Fibroblast of skin of right biceps (primary cell): ENCODE measurements around the gene TMEM170B.
"Not testable (repeated sequence)": the region's sequence is repeated elsewhere in the genome, so short reads cannot be mapped to it uniquely, and the experiment has no call there.

Experiments used
- DNase-seq: peaks from one replicate; pipeline ENCODE4 v3.0.0-alpha.2; 2013

TMEM170B gene

GRCh38 chr6:11532097-11532496 lies 5.5 kb upstream of the TMEM170B start:
- no peak for DNase-seq

- no peak for DNase-seq
Measured at GRCh38 chr6:11534561-11534960, 3.0 kb upstream of the TMEM170B start.

- DNase-seq, result peak; percentile 42
Measured at GRCh38 chr6:11535801-11536230, 1.7 kb upstream of the TMEM170B start.

GRCh38 chr6:11536795-11537194 lies 754 bp upstream of the TMEM170B start:
- DNase-seq, result no peak

- no peak for DNase-seq
Measured at GRCh38 chr6:11538052-11538818, 686 bp downstream of the TMEM170B start.

GRCh38 chr6:11538819-11539468 lies 1.4 kb downstream of the TMEM170B start:
- DNase-seq, result no peak

- no peak for DNase-seq
Measured at GRCh38 chr6:11542863-11543262, 5.3 kb downstream of the TMEM170B start.

GRCh38 chr6:11543919-11544518 lies 6.5 kb downstream of the TMEM170B start:
- DNase-seq, result no peak

- DNase-seq, result not testable (repeated sequence)
Measured at GRCh38 chr6:11547846-11548245, 10.3 kb downstream of the TMEM170B start.

- not testable (repeated sequence) for DNase-seq
Measured at GRCh38 chr6:11548578-11548977, 11.0 kb downstream of the TMEM170B start.

GRCh38 chr6:11551053-11551452 lies 13.5 kb downstream of the TMEM170B start:
- no peak for DNase-seq

GRCh38 chr6:11552442-11552841 lies 14.9 kb downstream of the TMEM170B start:
- no peak for DNase-seq

- no peak for DNase-seq
Measured at GRCh38 chr6:11553824-11554223, 16.3 kb downstream of the TMEM170B start.

GRCh38 chr6:11556309-11556708 lies 18.8 kb downstream of the TMEM170B start:
- DNase-seq, result no peak

- no peak for DNase-seq
Measured at GRCh38 chr6:11563793-11564192, 26.2 kb downstream of the TMEM170B start.

- no peak for DNase-seq
Measured at GRCh38 chr6:11566609-11567008, 29.1 kb downstream of the TMEM170B start.

GRCh38 chr6:11571073-11571472 lies 33.5 kb downstream of the TMEM170B start:
- no peak for DNase-seq

GRCh38 chr6:11575408-11576033 lies 38.0 kb downstream of the TMEM170B start:
- DNase-seq, result peak; percentile 68

- DNase-seq, result no peak
Measured at GRCh38 chr6:11580686-11581405, 43.3 kb downstream of the TMEM170B start.

- peak; percentile 51 for DNase-seq
Measured at GRCh38 chr6:11584244-11584643, 46.7 kb downstream of the TMEM170B start.

GRCh38 chr6:11585426-11586016 lies 48.0 kb downstream of the TMEM170B start:
- peak; percentile 66 for DNase-seq

GRCh38 chr6:11586117-11586516 lies 48.6 kb downstream of the TMEM170B start:
- peak; percentile 19 for DNase-seq
